Measurements from ENCODE around the gene PRPSAP1.
"Not testable (repeated sequence)": the region's sequence is repeated elsewhere in the genome, so short reads cannot be mapped to it uniquely, and the experiment has no call there.

PRPSAP1 gene

GRCh38 chr17:76314392-76315227 lies 39.1 kb downstream of the PRPSAP1 start:
- DNase-seq: no peak

GRCh38 chr17:76312735-76313134 lies 41.0 kb downstream of the PRPSAP1 start:
- no peak for DNase-seq

GRCh38 chr17:76309461-76309860 lies 44.3 kb downstream of the PRPSAP1 start:
- DNase-seq: no peak

- DNase-seq: no peak
Observed at GRCh38 chr17:76307966-76308338, 45.8 kb downstream of the PRPSAP1 start, which contains the start of gene QRICH2. TSS of gene QRICH2 (minus strand) at chr17:76308276. CDS start at chr17:76307998, 278 bp downstream.

- DNase-seq: no peak
Observed at GRCh38 chr17:76307299-76307965, 46.3 kb downstream of the PRPSAP1 start.

- not testable (repeated sequence) for DNase-seq
Observed at GRCh38 chr17:76305135-76305454, 48.6 kb downstream of the PRPSAP1 start.

- no peak for DNase-seq
Observed at GRCh38 chr17:76304226-76305134, 49.2 kb downstream of the PRPSAP1 start.

- DNase-seq: no peak
Observed at GRCh38 chr17:76297436-76297835, 56.3 kb downstream of the PRPSAP1 start.

- no peak for DNase-seq
Observed at GRCh38 chr17:76296889-76297288, 56.8 kb downstream of the PRPSAP1 start.

GRCh38 chr17:76296186-76296585 lies 57.5 kb downstream of the PRPSAP1 start:
- no peak for DNase-seq

- no peak for DNase-seq
Observed at GRCh38 chr17:76293106-76293505, 60.6 kb downstream of the PRPSAP1 start.

GRCh38 chr17:76292567-76292966 lies 61.1 kb downstream of the PRPSAP1 start:
- DNase-seq: no peak

GRCh38 chr17:76281573-76282371 lies 71.9 kb downstream of the PRPSAP1 start:
- DNase-seq: no peak

GRCh38 chr17:76280650-76281049 lies 73.1 kb downstream of the PRPSAP1 start:
- DNase-seq: no peak

GRCh38 chr17:76279742-76280287 lies 73.9 kb downstream of the PRPSAP1 start:
- no peak for DNase-seq

GRCh38 chr17:76278952-76279741 lies 74.6 kb downstream of the PRPSAP1 start:
- DNase-seq: peak; percentile 66

GRCh38 chr17:76278268-76278908 lies 75.3 kb downstream of the PRPSAP1 start:
- DNase-seq: no peak

GRCh38 chr17:76277300-76278267 lies 76.1 kb downstream of the PRPSAP1 start:
- DNase-seq: no peak

All from SHP77 treated with DMSO at 0.1 percent for 48 hours (cell line).